Neuron (in vitro differentiated cells): ENCODE measurements around the gene TRIOBP.
"Not testable (repeated sequence)": the region's sequence is repeated elsewhere in the genome, so short reads cannot be mapped to it uniquely, and the experiment has no call there.

Experiments used
- H2AFZ ChIP-seq: one replicate; pipeline ENCODE4 v1.6.1; 2013; ENCODE audit warnings: low read depth, mild to moderate bottlenecking, inconsistent platforms, low read length, moderate library complexity
- H3K27me3 ChIP-seq: one replicate; pipeline ENCODE4 v1.6.1; 2013; ENCODE audit warnings: low read length; ENCODE audit not compliant: insufficient read depth
- H3K36me3 ChIP-seq: one replicate; pipeline ENCODE4 v1.6.1; 2013; ENCODE audit warnings: low read length; ENCODE audit not compliant: insufficient read depth
- H3K4me1 ChIP-seq: one replicate; pipeline ENCODE4 v1.6.1; 2013; ENCODE audit warnings: low read length; ENCODE audit not compliant: insufficient read depth
- H3K4me3 ChIP-seq: 2 replicates; pipeline ENCODE4 v1.5.1; 2013; ENCODE audit warnings: mild to moderate bottlenecking, low read length, moderate library complexity
- H3K9me3 ChIP-seq: one replicate; pipeline ENCODE4 v1.6.1; 2013; ENCODE audit warnings: low read length

Gene TRIOBP

DNA sequence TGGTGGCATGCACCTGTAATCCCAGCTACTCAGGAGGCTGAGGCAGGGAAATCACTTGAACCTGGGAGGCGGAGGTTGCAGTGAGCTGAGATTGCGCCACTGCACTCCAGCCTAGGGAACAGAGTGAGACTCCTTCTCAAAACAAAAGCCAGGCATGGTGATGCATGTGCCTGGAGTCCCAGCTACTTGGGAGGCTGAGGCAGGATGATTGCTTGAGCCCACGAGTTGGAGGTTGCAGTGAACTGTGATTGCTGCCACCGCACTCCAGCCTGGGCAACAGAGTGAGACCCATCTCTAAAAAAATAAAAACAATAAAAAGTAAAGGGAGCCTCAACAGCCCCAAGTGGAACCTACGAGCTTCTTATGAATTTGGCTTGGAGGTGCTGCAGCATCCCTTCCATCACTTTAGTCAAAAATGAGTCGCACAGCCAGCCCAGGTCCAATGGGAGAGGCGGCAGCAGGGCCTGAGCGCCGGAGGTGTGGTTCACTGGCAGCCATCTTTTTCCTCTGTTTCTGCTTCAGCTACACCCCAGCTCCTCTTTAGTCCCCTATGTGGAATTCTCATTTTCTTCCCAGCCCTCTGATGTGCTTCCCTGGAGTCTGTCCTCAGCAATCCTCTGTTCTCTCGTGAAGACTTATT lies 81.6 kb downstream of the TRIOBP start:
- H2AFZ ChIP-seq, result no peak overlapping the region
- no peak overlapping the region for H3K4me3 ChIP-seq
- no peaks in the 10 kb centered on the region for H3K9me3 ChIP-seq
- no peaks in the 10 kb centered on the region for H3K27me3 ChIP-seq
- peaks cover 10% of the 10 kb centered on the region for H3K36me3 ChIP-seq
- peaks cover 6% of the 10 kb centered on the region for H3K4me1 ChIP-seq

DNA sequence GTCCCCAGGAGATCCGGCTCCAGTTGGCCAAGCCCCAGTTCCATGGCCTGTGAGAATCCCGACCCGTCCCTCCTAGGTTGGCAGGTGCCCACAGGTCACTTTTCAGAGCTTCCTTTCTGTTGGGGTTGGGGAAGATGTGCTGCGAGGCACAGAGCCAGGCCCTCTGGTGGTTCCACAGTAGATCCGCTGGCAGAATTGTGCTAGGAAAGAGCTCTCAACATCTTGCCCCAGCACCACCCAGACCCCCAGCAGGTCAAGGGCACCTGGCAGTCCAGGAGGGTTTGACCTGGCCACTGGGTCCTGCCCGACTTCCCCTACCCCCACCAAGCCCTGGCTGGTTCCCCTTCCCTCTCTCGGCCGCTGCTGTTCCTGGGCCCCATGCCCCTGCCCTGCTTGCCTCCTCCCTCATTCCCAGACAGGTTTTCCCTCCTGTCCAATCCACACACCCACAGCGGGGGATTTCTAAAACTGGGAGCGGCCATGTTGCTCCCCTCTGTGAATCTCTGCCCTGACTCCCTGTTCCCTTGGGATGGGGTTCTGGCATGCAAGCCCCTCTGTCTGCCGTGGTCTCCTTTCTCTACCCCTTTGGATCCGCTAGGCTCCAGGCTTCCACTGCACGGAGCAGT lies 84.7 kb downstream of the TRIOBP start:
- Histone ChIP-seq H3K36me3 (no peaks in the 10 kb centered on the region), H2AFZ (no peak overlapping the region), H3K4me1 (peaks cover 6% of the 10 kb centered on the region), H3K4me3 (no peak overlapping the region), H3K27me3 (no peaks in the 10 kb centered on the region), H3K9me3 (no peaks in the 10 kb centered on the region)

DNA sequence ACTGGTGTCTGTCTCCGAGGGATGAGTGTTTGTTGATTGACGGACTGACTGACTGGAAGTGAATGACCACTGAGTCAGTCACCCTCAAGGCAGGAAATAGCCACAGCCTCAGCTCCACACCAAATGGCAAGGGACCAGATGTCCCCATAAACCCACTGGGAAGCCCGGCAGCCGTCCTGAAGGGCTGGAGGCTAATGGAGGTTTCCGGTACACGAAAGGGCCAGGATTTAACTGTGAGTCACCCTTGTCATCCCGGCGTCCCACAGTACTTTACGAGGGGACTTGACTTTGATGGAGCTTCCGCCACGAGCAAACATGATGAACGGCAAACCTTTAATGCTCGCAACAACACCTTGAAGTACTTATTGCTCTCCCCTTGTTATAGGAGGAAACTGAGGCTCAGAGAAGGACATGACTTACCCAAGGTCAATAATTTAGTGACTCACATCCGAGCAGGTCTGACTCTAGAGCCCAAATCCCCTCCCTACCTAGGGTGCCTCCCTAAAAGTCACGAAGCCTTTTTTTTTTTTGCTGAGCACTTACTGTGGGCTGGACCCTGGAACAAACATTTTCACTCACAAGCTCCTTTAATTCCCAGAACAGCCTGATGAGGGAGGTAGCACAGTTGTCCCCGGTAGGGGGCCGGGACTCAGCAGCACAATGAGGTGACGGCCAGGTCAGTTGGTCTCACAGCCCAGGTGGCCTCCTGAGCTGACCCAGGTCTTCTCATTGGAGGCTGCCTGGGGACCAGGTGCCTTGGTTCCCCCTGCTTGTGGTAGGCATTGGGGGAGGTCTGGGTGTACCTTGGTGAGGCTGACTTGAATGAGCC lies 85.7 kb downstream of the TRIOBP start:
- Histone ChIP-seq H3K27me3 (no peaks in the 10 kb centered on the region), H3K4me1 (peaks cover 6% of the 10 kb centered on the region), H3K9me3 (no peaks in the 10 kb centered on the region)

DNA sequence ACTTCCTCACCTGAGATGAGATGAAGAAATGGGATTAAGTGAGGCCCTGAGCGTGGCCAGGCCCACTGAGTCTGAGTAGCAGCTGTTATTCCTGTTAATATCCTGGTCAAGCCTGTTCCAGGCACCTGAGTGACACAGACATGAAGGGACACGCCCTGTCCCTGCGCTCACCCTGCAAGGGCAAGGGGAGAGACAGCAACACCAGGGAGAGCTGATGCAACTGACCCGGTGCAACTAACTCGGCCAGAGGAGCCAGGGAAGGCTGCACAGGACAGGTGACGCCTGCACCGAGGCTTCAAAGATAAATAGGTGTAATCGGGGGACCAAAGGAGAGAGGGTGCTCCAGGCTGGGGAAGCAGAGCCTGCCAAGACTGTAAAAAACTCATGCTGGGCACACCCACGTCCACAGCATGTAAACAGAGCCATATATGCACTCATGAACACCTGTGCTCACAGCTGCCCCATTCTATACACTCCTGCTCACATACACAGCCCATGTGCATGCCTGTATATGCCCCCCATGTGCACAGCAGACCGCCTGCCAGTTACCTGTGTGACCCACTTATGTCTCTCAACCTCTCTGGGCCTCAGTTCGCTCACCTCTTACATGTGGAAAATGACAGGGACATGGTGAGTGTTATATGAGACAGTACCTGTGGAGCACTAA lies 88.1 kb downstream of the TRIOBP start:
- no peak overlapping the region for H2AFZ ChIP-seq
- H3K9me3 ChIP-seq, result no peaks in the 10 kb centered on the region
- no peak overlapping the region for H3K4me3 ChIP-seq
- no peaks in the 10 kb centered on the region for H3K4me1 ChIP-seq
- no peaks in the 10 kb centered on the region for H3K27me3 ChIP-seq
- no peaks in the 10 kb centered on the region for H3K36me3 ChIP-seq

More for the DNA sequence above, 85.7 kb downstream of the TRIOBP start:
- Histone ChIP-seq H3K36me3 (no peaks in the 10 kb centered on the region), H3K4me3 (no peak overlapping the region), H2AFZ (no peak overlapping the region)

DNA sequence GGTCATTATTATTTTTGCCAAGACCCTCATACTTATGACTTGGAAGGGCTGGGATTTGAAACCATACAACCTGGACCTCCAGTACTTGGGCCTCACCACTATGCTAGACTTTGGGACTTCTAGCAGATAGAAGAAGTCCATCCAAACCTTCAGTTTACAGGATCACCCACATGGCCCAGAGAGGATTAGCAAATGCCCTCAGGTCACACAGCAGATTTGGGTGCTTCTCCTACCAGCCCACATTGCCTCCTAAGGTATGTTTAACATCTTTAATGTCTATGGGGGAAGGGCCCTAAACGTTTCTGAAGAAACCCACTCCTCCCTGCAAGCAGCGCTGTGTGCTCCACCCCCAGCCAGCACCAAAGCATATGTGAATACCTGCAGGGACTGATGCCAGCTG lies 93.4 kb downstream of the TRIOBP start:
- Histone ChIP-seq H3K36me3 (no peaks in the 10 kb centered on the region), H3K4me1 (no peaks in the 10 kb centered on the region), H3K9me3 (no peaks in the 10 kb centered on the region), H3K27me3 (no peaks in the 10 kb centered on the region), H2AFZ (no peak overlapping the region), H3K4me3 (no peak overlapping the region)

DNA sequence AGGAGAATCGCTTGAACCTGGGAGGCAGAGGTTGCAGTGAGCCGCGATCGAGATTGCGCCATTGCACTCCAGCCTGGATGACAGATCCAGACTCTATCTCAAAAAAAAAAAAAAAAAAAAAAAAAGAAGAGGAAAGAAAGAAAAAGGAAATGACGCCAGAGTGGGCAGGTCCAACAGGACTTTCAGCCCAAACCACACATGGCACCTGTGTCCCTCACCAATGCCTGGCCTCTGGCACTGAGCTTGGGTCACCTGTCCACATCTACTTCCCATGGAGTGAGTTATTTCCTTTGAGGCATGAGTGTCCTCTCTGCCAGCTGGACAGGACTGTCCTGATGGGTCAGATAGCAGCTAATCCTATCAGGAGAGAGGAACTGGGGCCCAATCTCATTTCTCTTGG lies 95.6 kb downstream of the TRIOBP start:
- Histone ChIP-seq H3K4me1 (no peaks in the 10 kb centered on the region), H3K27me3 (no peaks in the 10 kb centered on the region), H2AFZ (no peak overlapping the region), H3K4me3 (no peak overlapping the region), H3K9me3 (no peaks in the 10 kb centered on the region), H3K36me3 (no peaks in the 10 kb centered on the region)

DNA sequence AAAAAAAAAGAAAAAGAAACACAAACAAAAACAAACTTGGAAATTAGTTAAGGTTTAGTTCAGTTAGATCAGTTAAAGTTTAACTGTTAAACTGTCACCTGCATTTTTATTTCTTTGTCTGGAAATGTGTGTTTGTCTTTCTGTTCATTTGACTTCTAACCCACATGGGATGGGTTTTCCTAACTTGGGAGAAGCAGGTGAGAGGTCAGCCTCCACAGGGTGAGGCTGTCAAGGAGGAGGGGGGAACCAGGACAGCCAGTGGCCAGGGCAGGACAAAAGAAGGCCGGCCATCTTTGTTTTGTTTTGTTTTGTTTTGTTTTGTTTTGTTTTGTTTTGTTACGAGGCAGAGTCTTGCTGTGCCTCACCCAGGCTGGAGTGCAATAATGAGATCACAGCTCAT lies 97.5 kb downstream of the TRIOBP start:
- H3K4me1 ChIP-seq, result no peaks in the 10 kb centered on the region
- H3K27me3 ChIP-seq, result peaks cover 2% of the 10 kb centered on the region
- no peak overlapping the region for H3K4me3 ChIP-seq
- H2AFZ ChIP-seq, result no peak overlapping the region
- H3K9me3 ChIP-seq, result no peaks in the 10 kb centered on the region
- H3K36me3 ChIP-seq, result no peaks in the 10 kb centered on the region

DNA sequence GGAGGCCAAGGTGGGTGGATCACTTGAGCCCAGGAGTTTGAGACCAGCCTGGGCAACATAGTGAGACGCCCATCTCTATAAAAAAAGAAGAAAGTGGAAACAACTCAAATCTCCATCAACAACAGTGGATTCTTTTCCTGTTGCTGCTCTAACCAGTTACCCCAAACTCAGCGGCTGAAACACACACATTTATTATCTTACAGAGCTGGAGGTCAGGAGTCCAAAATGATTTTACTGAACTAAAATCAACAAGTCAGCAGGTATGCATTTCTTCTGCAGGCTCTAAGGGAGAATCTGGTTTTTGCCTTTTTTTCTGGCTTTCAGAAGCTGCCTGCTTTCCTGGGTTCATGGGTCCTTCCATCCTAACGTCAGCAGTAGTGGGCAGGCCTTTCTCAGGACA lies 99.2 kb downstream of the TRIOBP start:
- H2AFZ ChIP-seq, result no peak overlapping the region
- H3K4me1 ChIP-seq, result no peaks in the 10 kb centered on the region
- H3K36me3 ChIP-seq, result no peaks in the 10 kb centered on the region
- H3K27me3 ChIP-seq, result peaks cover 2% of the 10 kb centered on the region
- H3K9me3 ChIP-seq, result no peaks in the 10 kb centered on the region
- H3K4me3 ChIP-seq, result no peak overlapping the region

DNA sequence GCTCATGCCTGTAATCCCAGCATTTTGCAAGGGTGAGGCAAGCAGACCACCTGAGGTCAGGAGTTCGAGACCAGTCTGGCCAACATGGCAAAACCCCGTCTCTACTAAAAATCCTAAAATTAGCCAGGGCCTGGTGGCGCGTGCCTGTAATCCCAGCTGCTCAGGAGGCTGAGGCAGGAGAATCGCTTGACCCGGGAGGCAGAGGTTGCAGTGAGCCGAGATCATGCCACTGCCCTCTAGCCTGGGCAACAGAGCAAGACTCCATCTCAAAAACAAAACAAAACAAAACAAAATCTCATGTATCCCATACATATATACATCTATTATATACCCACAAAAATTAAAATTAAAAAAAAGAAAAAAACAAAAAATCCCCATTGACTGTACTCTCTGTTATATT lies 100.4 kb downstream of the TRIOBP start:
- not testable (repeated sequence) for H3K36me3 ChIP-seq, H3K4me3 ChIP-seq, H3K4me1 ChIP-seq, H3K27me3 ChIP-seq, H3K9me3 ChIP-seq, H2AFZ ChIP-seq

DNA sequence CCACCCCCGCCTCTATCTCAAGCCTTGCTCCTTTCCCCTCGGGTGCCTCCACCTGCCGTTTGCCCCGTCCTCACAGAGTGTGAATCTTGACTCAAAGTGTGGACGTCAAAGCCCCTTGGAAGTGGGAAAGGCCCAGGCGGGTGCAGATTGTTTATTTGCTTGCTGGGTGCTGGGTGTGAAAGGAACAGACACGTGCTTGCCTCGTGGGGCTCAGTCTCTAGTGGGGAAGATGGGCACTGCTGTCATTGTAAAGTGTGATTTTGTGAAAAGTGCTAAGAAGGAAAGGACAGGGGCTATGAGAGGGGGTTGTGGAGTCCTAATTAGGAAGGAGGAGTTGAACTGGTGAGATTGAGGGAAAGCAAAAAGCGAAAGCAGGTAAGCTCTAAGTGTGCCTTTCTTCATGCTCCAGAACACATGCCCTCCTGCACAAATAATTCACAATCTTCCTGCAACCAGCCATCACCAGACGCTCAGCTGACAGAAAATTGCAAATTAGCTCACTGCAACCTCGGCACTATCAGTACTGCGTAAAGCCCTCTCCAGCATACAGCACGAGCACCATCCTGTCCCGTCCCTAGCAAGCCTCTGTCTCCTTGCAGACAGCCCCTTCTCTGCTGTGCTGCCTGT lies 101.1 kb downstream of the TRIOBP start:
- Histone ChIP-seq H2AFZ (no peak overlapping the region), H3K27me3 (peaks cover 2% of the 10 kb centered on the region), H3K4me1 (peaks cover 5% of the 10 kb centered on the region), H3K4me3 (no peak overlapping the region), H3K9me3 (no peaks in the 10 kb centered on the region), H3K36me3 (no peaks in the 10 kb centered on the region)

DNA sequence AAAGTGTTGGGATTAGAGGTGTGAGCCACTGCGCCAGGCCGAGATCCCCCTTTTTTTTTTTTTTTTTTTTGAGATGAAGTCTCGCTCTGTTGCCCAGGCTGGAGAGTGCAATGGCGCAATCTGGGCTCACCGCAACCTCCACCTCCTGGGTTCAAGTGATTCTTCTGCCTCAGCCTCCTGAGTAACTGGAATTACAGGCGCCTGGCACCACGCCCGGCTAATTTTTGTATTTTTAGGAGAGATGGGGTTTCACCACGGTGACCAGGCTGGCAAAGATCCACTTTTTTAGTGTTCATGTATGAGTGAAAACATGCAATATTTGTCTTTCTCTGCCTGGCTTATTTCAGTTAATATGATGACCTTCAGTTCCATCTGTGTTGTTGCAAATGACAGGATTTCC lies 103.1 kb downstream of the TRIOBP start:
- H3K4me1 ChIP-seq, result peaks cover 13% of the 10 kb centered on the region
- not testable (repeated sequence) for H2AFZ ChIP-seq, H3K36me3 ChIP-seq, H3K9me3 ChIP-seq, H3K27me3 ChIP-seq, H3K4me3 ChIP-seq

DNA sequence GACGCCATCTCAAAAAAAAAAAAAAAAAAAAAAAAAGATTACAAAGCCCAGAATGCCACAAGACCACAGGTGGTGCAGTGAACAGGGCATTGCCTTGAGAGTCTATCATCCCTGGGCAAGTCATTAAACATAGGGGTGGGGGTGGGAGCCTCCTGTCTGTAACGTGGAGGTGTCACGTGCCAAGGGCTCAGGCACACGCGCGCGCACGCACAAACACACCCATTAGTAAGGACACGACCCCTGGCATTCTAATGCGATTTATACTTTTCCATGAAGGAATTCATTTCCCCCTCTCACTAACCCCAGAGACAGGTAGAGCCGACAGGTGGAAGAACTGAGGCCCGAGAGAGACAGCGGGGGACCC lies 105.1 kb downstream of the TRIOBP start:
- Histone ChIP-seq H3K9me3 (no peaks in the 10 kb centered on the region), H2AFZ (peak overlapping the region; percentile 97), H3K4me1 (peaks cover 19% of the 10 kb centered on the region), H3K36me3 (no peaks in the 10 kb centered on the region), H3K4me3 (peak overlapping the region; percentile 98), H3K27me3 (peaks cover 2% of the 10 kb centered on the region)
